ENCODE results near the gene TMTC2.
A peak's percentile ranks its signal among the peaks of the same experiment; 100 is the strongest.

The TMTC2 gene

GRCh38 chr12:82686168-82687020 is at the start of gene TMTC2:
TMTC2 (plus strand) TSS chr12:82686906.
- no peak for TF ChIP-seq CTCF (IDR thresholded peaks at IDR 0.05; ENCODE audit: control insufficient read depth, extremely low read depth, insufficient read depth)
- peak; percentile 98 for DNase-seq (ENCODE audit: low read depth)
- peak within 1 kb of the TSS; percentile 78 for H3K4me3 ChIP-seq (ENCODE audit: low read depth, low read length)

- no peak for TF ChIP-seq CTCF (IDR thresholded peaks at IDR 0.05; ENCODE audit: control insufficient read depth, extremely low read depth, insufficient read depth)
- DNase-seq (ENCODE audit: low read depth), result no peak
- no peak overlapping the region for H3K4me3 ChIP-seq (ENCODE audit: low read depth, low read length)
These were observed 48.4 kb upstream of the TMTC2 start for GRCh38 chr12:82638324-82638723.

GRCh38 chr12:82644896-82645295 is 41.8 kb upstream of the TMTC2 start:
- no peak for TF ChIP-seq CTCF (IDR thresholded peaks at IDR 0.05; ENCODE audit: control insufficient read depth, extremely low read depth, insufficient read depth)
- no peak for DNase-seq (ENCODE audit: low read depth)
- H3K4me3 ChIP-seq (ENCODE audit: low read depth, low read length), result no peak overlapping the region

- no peak for DNase-seq (ENCODE audit: low read depth)
- TF ChIP-seq CTCF (IDR thresholded peaks at IDR 0.05; ENCODE audit: control insufficient read depth, extremely low read depth, insufficient read depth), result no peak
- no peak overlapping the region for H3K4me3 ChIP-seq (ENCODE audit: low read depth, low read length)
These were observed 41.3 kb upstream of the TMTC2 start for GRCh38 chr12:82645414-82645813.

- DNase-seq (ENCODE audit: low read depth), result no peak
- no peak for TF ChIP-seq CTCF (IDR thresholded peaks at IDR 0.05; ENCODE audit: control insufficient read depth, extremely low read depth, insufficient read depth)
- H3K4me3 ChIP-seq (ENCODE audit: low read depth, low read length), result no peak overlapping the region
These were observed 38.9 kb upstream of the TMTC2 start for GRCh38 chr12:82647853-82648252.

- no peak for DNase-seq (ENCODE audit: low read depth)
- no peak overlapping the region for H3K4me3 ChIP-seq (ENCODE audit: low read depth, low read length)
- TF ChIP-seq CTCF (IDR thresholded peaks at IDR 0.05; ENCODE audit: control insufficient read depth, extremely low read depth, insufficient read depth), result no peak
These were observed 38.3 kb upstream of the TMTC2 start for GRCh38 chr12:82648259-82648909.
